Measurements from ENCODE around the gene SLC13A3. TPM values are rescaled to one million over a fixed set of nuclear protein-coding genes. Genes with fewer than 3 reads are reported as not detected.

SLC13A3 gene
- total RNA-seq, 4 donors from 2014 or later = 5.7 to 11.6 (median 9.3) TPM

GRCh38 chr20:46590443-46590842 lies 60.8 kb downstream of the SLC13A3 start:
- no peak for DNase-seq (ENCODE audit: low spot score in 2 of 2)
- no peaks in the 10 kb centered on the region for H3K4me1 ChIP-seq
- no peaks in the 10 kb centered on the region for H3K27me3 ChIP-seq
- no peak overlapping the region for H3K27ac ChIP-seq
- H3K9me3 ChIP-seq = no peaks in the 10 kb centered on the region
- 53 to 58% methylated on average over 1 of the region's 1 CpG for WGBS, 2 donors
- H3K36me3 ChIP-seq = peaks cover 0 to 22% (median 0%) of the 10 kb centered on the region in 3 donors
- TF ChIP-seq EP300 (IDR thresholded peaks at IDR 0.05) (no peak), CTCF (IDR thresholded peaks at IDR 0.05) (no peak), POLR2A (IDR thresholded peaks at IDR 0.05) (no peak)
- H3K4me3 ChIP-seq = no peak overlapping the region

GRCh38 chr20:46588532-46589511 lies 62.4 kb downstream of the SLC13A3 start:
- no peaks in the 10 kb centered on the region for H3K27me3 ChIP-seq
- TF ChIP-seq CTCF (IDR thresholded peaks at IDR 0.05) (no peak), EP300 (IDR thresholded peaks at IDR 0.05) (no peak), POLR2A (IDR thresholded peaks at IDR 0.05) (no peak)
- 84 to 88% methylated on average over 14 of the region's 14 CpGs for WGBS, 2 donors

GRCh38 chr20:46587986-46588385 lies 63.3 kb downstream of the SLC13A3 start:
- 74 to 82% methylated on average over 7 of the region's 7 CpGs for WGBS, 2 donors
- Histone ChIP-seq H3K36me3 (peaks cover 0 to 21% (median 0%) of the 10 kb centered on the region in 3 donors), H3K9me3 (no peaks in the 10 kb centered on the region), H3K27ac (no peak overlapping the region), H3K4me3 (no peak overlapping the region), H3K4me1 (no peaks in the 10 kb centered on the region), H3K27me3 (no peaks in the 10 kb centered on the region)
- DNase-seq (ENCODE audit: low spot score in 2 of 2) = no peak
- no peak for TF ChIP-seq EP300 (IDR thresholded peaks at IDR 0.05)
- no peak for TF ChIP-seq POLR2A (IDR thresholded peaks at IDR 0.05)
- TF ChIP-seq CTCF (IDR thresholded peaks at IDR 0.05) = no peak

More at GRCh38 chr20:46588532-46589511, 62.4 kb downstream of the SLC13A3 start:
- Histone ChIP-seq H3K4me3 (no peak overlapping the region), H3K27ac (no peak overlapping the region), H3K4me1 (no peaks in the 10 kb centered on the region), H3K36me3 (peaks cover 0 to 22% (median 0%) of the 10 kb centered on the region in 3 donors), H3K9me3 (no peaks in the 10 kb centered on the region)
- DNase-seq (ENCODE audit: low spot score in 2 of 2) = no peak

GRCh38 chr20:46586724-46587123 lies 64.5 kb downstream of the SLC13A3 start:
- H3K27ac ChIP-seq = no peak overlapping the region
- TF ChIP-seq EP300 (IDR thresholded peaks at IDR 0.05) (no peak), POLR2A (IDR thresholded peaks at IDR 0.05) (no peak), CTCF (IDR thresholded peaks at IDR 0.05) (no peak)
- peaks cover 0 to 14% (median 0%) of the 10 kb centered on the region in 3 donors for H3K36me3 ChIP-seq
- H3K27me3 ChIP-seq = no peaks in the 10 kb centered on the region
- no peak overlapping the region for H3K4me3 ChIP-seq
- no peaks in the 10 kb centered on the region for H3K9me3 ChIP-seq
- H3K4me1 ChIP-seq = no peaks in the 10 kb centered on the region
- WGBS, 2 donors = 94 to 97% methylated on average over 5 of the region's 5 CpGs
- DNase-seq (ENCODE audit: low spot score in 2 of 2) = no peak

- Histone ChIP-seq H3K36me3 (peaks cover 0 to 14% (median 0%) of the 10 kb centered on the region in 3 donors), H3K4me1 (no peaks in the 10 kb centered on the region), H3K9me3 (no peaks in the 10 kb centered on the region), H3K27ac (no peak overlapping the region), H3K4me3 (no peak overlapping the region), H3K27me3 (no peaks in the 10 kb centered on the region)
- 58 to 75% methylated on average over 2 of the region's 2 CpGs for WGBS, 2 donors
- no peak for DNase-seq (ENCODE audit: low spot score in 2 of 2)
- no peak for TF ChIP-seq EP300 (IDR thresholded peaks at IDR 0.05)
- TF ChIP-seq POLR2A (IDR thresholded peaks at IDR 0.05) = no peak
- TF ChIP-seq CTCF (IDR thresholded peaks at IDR 0.05) = no peak
Observed at GRCh38 chr20:46584508-46584907, 66.8 kb downstream of the SLC13A3 start.

All from tibial nerve (tissue), 4 donors.